ENCODE measurements around the gene PNPLA1.

GRCh38 chr6:36252005-36252404, 17.9 kb upstream of the PNPLA1 start:
- TF ChIP-seq CTCF (IDR thresholded peaks at IDR 0.05) (no peak), ZFX (IDR thresholded peaks at IDR 0.05; ENCODE audit: borderline replicate concordance) (no peak)

Measured in 22Rv1 (cell line).